ENCODE data around the gene IGFLR1. TPM values are rescaled to one million over a fixed set of nuclear protein-coding genes. Genes with fewer than 3 reads are reported as not detected.
"Not testable (repeated sequence)": the region's sequence is repeated elsewhere in the genome, so short reads cannot be mapped to it uniquely, and the experiment has no call there.

Gene IGFLR1
- total RNA-seq, 1 donor from 2014 or later: 1.8 TPM

DNA sequence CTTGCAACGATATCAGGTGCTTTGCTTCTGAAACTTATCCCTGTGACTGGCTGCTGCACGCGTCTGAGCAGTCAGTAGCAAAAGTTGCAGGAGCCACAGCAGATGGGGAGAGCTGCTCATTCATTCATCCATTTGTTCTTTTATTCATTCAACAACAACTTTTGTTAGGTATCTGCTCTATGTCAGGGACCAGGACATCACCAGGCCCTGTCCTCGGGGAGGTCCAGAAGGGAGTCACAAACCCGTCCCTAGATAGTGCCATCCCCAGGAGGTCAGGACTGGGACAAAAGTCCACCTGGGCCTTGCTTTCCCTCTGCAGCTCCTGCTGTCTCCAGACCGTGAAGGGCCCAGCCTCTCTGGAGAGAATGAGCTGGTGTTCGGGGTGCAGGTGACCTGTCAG lies 35.7 kb upstream of the IGFLR1 start:
- no peak for DNase-seq (ENCODE audit: low read depth, low spot score)

DNA sequence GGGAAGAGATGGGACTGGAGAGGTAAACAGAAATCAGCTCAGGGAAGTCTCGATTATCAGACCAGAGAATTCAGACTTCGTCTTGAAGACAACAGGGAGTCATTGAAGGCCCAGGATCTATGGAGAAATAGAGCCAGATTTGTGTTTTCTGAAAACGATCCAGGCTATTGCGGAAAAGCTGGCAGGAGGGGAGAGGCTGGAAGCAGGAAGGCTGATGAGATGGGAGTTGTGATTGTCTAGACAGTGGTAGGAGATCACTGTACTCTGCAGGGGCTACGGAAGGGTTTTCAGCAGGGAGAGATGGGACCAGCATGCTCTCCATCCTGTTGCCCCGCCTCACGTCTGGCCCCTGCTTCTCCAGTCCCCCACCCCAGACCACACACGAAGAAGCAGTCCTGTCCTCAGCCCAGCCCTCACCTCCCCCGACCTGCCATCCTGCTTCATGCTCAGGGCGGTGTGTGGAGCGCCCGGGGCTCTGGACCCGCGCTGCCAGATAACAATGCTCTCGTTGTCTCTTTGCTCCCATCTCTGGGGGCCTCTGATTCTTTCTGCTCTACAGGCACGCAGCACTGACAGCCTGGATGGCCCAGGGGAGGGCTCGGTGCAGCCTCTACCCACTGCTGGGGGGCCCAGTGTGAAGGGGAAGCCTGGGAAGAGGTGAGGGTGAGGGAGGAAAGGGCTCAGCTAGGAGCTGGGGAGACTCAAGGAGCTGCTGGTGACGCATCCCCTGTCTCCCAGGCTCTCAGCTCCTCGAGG lies 35.0 kb upstream of the IGFLR1 start:
- no peak for DNase-seq (ENCODE audit: low read depth, low spot score)

DNA sequence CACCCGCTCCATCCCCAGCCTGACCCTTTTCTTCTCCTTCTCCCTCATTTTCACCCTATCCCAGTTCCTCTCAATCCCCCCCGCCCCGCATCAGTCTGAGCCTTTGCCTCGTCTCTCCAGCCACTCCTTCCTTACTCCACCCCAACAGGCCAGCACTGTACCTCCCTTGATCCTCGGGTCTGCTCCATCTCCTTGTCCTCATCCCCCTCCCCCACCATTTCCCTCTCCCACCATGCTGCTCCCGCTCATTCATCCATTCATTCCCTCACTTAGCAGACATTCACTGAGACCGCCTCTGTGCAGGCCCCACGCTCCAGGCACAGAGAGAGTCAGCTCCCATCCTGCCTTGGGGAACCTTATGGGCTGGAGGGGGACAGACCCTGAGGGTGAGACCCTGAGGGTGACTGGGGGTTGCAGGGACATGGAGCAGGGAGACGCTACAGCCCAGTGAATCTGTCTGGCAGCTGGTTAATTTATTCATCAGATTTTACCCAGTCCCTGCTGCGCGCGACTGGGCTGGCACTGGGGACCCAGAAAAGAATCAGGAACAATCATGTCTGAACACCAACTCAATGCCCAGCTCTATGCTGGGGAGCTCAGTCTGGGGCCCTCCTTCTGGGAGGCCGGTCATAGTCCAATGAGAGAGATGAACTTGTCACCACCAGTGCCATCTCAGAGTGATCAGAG lies 34.0 kb upstream of the IGFLR1 start:
- no peak for DNase-seq (ENCODE audit: low read depth, low spot score)

DNA sequence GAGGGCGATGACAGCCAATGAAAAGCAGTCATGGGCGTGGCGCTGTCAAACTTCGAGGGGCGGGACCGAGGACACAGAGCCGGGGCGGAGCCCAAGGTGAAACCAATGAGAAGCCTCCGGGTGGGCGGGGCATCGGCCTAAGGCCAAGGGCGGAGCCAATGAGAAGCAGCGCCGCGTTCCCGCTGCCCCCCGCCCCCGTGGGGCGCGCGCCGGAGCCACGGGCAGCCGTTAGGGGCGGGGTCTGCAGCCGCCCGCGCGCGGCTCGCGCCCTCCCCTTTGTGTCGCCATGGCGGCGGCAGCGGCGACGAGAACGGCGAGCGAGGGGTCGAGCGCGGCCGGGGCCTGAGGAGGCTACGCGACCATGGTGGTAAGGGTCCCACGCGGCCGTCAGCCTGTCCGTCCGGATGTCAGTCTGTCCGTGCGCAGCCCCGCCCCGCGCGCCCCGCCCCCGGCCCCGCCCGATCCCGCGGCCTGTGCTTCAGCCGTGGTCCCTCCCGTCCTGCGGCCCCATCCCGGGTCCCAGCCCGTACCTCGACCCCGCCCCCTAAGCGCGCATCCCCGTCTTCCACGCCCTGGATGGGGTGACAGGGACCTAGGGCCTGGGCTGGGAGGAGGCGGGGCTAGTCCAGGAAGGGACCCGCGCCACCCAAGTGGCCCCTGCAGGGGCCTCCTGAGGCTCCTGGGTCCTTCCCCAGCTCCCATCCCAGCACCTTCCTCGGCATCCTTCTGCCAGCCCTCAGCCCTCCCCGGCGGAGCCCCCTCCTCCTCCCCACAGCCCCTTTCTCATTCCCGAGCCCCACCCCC lies 33.2 kb upstream of the IGFLR1 start, which contains the start of gene ARHGAP33:
Gene ARHGAP33, plus strand, starts transcription at position 267 of the 804 bp plus-strand sequence. Its CDS starts 95 bp downstream, at position 362.
- peak; percentile 78 for DNase-seq (ENCODE audit: low read depth, low spot score)

DNA sequence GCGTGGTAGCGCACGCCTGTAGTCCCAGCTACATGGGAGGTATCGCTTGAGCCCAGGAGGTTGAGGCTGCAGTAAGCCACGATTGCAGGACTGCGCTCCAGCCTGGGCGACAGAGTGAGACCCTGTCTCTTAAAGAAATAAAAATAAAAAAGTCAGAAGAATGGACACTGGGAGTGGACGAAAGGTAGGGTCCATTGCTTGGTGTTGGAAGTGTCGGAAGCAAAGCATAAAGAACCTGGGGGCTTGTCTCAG lies 32.7 kb upstream of the IGFLR1 start:
- no peak for DNase-seq (ENCODE audit: low read depth, low spot score)

DNA sequence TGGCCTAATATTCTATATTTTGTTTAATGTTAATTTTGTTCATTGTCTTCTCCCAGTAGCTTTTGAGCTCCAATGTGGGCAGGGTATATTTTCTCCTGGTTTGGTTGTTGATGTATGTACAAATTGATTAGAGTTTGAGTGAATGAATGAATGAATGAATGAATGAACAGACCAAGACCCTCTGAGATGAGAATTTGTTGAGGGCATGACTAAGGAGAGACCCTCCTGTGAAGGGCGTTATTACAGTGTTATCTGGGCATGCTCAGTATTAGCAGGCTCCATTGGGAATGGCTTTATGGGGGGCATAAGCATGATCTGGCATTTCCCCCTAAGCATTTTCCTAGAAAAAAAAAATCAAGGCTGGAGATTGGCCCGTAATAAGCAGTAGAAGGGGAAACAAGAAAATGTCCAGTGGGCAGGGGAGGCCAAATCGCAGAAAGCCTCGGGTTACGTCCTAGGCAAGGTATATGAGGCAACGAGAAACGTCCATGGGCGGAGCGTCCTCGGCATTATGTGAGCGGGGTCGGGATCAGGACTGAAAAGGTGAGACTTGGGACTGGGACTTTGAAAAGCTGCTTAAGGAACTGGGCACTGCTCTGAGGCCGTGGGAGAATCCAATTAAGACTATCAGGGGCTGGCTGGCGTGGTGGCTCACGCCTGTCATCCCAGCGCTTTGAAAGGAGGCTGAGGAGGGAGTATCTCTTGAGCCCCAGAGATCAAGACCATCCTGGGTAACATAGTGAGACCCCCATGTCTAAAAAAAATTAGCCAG lies 32.2 kb upstream of the IGFLR1 start:
- DNase-seq (ENCODE audit: low read depth, low spot score): no peak

DNA sequence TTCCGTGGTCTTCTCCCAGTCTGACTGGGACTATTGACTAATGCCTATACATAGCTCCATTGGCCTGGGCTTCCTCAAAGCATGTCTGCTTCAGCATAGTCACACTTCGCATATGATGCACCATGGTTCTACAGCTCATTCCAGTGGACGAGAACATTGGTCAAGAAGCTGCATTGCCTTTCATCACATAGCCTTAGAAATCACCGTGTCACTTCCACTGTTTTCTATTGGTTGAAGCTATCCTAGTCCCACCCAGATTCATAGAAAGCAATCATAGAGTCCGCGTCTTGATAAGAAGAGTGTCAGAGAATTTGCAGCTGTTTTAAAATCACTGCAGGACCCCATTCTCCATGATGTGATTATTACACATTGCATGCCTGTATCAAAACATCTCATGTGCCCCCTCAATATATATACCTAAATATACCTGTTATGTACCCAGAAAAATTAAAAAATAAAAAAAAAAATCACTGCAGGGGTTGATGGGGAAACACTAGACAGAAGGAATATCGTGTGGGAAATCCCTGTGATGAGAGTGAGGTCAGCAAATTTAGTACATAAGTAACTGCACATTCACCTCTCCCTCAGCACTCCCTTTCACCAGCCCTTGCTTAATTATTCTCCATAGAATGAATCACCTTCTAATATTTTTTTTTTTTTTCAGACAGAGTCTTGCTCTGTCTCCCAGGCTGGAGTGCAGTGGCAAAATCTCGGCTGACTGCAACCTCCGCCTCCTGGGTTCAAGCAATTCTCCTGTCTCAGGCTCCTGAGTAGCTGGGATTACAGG lies 31.0 kb upstream of the IGFLR1 start:
- no peak for DNase-seq (ENCODE audit: low read depth, low spot score)

DNA sequence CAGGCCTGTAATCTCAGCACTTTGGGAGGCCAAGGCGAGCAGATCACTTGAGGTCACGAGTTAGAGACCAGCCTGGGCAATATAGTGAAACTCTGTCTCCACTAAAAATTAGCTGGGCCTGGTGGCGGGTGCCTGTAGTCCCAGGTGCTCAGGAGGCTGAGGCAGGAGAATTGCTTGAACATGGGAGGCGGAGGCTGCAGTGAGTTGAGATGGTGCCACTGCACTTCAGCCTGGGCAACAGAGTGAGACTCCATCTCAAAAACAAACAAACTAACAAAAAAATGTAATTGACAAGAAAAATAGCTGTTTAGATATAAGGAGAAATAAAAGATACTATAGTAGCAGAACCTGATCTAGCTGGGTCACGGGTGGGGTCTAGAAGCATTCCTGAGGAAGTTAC lies 30.1 kb upstream of the IGFLR1 start:
- DNase-seq (ENCODE audit: low read depth, low spot score): not testable (repeated sequence)

DNA sequence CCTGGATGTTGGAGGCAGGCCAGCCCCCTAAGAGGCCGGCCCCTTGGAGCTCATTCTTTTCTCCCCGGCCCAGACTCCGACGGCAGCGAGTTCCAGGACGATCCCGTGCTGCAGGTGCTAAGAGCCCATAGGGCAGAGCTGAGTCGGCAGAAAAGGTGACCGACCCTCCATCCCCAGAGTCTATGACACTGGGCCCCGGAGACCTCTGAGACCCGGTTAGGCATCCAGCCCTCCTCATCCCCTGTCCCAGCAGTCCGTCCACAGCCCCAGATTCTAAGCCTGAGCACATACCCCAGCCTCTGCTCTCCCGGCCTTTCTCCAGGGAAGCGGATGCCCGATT lies 25.8 kb upstream of the IGFLR1 start:
- DNase-seq (ENCODE audit: low read depth, low spot score): no peak

DNA sequence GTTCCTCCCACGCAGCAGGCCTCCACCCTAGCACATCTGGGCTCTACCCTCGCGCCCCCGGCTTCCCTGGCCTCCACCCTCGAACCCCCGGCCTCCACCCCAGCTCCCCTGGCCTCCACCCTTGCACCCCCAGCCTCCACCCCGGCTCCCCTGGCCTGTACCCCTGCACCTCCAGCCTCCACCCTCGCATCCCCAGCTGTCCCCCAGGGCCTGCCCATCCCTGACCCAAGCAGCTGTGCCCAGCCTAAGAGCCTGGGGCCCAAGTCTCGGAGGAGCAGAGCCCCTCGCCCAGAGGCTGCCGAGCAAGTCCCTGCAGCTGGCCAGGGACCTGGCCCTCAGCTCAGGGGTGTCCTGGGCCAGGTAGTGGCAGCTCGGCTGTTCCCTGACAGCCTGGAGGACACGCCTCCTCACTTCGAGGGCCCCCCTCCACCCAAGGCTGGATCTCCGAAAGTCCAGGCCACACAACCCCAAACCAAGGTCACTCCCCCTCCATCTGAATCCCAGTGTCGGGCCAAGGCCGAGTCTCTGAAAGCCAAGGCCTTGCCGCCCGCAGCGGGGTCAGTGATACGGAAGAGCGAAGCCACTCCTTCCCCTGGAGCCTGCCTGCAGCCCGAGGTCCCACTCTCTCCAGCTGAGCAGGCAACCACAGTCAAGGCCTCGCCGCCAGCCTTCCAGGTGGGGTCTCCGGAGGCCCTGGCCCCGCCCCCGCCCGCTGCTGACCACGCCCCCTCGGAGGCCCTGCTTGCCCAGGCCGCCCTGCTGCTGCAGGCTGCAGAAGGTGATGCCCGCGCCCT lies 25.2 kb upstream of the IGFLR1 start:
- no peak for DNase-seq (ENCODE audit: low read depth, low spot score)

DNA sequence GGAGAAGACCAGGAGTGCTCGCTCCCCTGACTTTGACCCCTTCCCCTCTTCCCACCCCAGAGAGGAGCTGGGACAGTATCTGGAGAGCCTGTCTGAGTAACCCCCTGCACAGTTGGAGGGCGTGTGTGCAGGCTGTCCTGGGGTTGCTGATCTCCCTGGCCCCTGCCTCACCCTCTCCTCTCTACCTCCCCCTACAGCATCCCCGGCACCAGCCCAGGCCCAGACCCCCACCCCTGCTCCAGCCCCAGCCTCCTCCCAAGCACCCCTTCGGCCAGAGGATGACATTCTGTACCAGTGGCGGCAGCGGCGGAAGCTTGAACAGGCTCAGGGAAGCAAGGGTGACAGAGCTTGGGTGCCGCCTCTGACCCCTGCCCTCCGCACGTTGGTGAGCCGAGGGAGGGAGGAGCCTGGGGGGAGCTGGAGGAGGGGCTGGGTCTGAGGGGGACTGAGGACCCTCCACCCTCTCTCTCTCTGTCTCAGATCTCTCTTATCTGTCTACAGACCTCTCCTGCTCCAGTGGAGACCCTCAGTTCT lies 24.4 kb upstream of the IGFLR1 start:
- no peak for DNase-seq (ENCODE audit: low read depth, low spot score)

DNA sequence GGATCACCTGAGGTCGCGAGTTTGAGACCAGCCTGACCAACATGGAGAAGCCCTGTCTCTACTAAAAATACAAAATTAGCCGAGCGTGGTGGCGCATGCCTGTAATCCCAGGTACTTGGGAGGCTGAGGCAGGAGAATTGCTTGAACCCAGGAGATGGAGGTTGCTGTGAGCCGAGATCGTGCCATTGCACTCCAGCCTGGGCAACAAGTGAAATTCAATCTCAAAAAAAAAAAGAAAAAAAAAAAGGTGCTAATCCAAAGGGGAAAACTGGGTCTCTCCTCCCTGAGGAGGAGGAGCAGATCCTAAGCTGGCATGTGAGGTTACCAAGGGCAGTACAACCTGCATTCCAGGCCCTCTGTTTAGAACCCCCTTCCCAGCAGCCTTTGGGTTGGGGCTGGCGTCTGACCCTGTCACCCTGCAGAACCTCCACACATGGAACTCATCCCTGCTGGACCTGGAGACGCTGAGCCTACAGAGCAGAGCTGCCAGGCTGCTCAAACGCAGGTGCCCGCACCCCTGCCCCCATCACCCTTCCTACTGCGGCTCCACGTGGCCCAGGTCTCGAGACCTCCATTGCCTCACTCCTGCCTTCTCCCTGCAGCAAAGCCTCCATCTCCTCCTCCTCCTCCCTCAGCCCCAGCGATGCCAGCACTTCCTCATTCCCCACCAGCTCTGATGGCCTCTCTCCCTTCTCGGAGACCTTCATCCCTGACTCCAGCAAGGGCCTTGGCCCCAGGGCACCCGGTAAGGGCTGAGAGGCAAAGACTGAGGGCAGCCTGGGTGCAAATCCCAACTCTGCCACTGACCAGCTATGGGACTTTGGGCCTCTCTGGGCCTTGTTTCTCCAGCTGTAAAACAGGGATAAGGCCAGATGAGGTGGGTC lies 22.4 kb upstream of the IGFLR1 start:
- no peak for DNase-seq (ENCODE audit: low read depth, low spot score)

DNA sequence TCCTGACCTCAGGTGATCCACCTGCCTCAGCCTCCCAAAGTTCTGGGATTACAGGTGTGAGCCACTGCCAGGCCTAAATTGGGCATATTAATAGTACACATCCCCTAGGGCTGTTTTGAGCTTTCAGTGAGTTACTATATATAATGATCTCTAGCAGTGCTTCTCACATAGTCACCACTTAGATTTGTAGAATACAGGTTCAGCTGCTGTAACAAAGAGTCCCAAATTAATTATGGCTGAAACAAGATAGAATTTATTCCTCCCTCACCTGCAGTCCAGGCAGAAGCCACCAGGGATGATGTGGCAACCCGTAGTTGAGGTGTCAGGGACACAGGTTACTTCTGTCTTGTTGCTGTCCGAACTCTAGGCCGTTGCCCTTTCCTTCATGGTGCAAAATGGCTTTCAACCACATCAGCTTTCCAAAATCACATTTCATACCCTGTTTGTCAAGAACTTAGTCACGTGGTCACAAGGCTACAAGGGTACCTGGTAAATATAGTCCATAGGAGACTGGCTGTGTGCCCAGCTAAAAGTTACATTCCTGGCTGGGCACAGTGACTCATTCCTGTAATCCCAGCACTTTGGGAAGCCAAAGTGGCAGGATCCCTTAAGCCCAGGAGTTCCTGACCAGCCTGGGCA lies 18.6 kb upstream of the IGFLR1 start:
- DNase-seq (ENCODE audit: low read depth, low spot score): no peak

DNA sequence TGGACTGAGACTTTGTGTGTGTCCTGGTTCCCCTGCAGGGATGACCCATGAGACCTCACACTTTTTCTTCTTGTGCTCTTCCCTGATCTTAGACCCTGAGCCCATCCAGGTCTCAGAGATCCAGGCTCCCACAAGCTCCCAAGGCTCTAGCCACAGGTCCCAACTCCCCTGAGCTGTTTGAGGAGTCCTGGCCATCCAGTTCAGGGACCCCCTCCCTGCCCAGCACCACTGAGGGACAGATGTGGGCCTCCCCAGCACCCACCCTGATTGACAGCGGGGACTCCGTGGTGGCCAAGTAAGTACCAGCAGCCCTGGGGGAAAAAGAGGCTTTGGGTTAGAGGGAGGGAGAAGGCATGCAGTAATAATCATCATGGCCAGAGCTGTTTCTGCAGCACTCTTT lies 17.4 kb upstream of the IGFLR1 start:
- DNase-seq (ENCODE audit: low read depth, low spot score): no peak

DNA sequence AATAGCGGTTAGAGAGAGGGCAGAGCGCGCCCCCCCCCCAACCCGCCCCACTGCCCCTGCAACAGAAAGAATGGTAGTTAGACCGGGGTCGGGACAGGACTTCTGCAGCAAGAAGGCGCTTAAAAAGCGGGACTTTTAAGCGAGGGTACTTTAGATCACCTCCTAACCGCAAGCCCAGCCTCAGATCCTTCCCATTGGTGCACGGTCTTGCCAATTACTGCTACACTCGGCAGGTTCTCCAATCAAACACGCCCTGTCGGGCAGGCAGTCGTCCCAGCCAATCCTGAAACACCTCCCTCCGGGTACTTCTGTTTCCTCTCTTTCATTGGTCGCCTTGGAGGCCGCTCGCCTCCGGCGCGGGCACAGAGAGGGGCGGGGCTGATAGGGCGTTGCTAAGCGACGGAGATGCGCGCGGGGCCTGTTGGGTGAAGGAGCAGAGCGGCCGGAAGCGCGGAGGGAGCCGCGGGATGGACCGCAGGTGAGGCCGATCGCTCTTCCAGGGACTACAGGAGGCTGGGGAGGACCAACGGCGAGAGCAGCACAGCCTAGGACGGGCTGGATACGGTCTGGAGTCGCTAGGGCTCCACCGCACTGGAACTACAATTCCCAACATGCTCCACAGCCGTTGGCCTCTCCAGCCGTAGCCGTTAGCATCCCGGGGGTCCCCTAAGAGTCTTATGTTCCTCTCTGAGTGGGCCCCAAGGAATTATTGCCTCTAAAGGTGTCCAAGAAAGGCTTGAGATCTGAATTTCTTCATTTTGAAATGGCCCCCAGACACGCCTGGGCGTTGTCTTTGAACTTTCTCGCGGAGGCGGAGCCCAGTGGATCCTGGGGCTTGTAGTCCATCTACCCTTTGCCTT lies 15.7 kb upstream of the IGFLR1 start, which contains the start of gene PROSER3:
Gene PROSER3, plus strand, starts transcription at position 428 of the 860 bp plus-strand sequence. Its CDS starts 40 bp downstream, at position 468.
- peak; percentile 98 for DNase-seq (ENCODE audit: low read depth, low spot score)

DNA sequence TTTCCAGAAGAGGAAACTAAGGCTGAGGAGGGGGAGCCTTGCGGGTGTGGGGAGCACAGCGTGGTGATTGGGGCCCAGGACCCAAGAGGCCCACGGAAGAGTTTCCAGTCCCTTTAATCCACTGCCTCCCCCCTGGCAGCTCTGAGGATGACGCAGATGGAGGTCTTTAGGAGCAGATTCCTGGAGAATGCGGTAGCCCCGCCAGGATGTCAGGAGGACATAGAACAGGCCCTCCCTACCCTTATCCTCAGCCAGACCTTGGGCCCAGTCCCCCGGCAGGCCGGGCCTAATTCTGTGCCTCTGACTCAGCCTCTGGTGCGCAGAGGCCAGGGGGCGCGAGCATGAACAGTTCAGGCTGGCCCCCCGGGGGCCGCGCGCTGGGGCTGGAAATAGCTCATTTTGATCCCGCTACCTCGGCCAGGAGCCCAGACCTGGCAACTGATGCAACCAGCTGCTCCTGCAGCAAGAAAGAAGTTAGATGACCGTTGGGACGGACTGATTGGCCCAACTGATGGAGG lies 15.0 kb upstream of the IGFLR1 start:
- DNase-seq (ENCODE audit: low read depth, low spot score): no peak
